Head of caudate nucleus (tissue), 42 donors: Measurements from ENCODE around the gene RAD50.

ENCODE experiments used
- DNase-seq, 42 donors: peaks; one replicate each; pipeline versions ENCODE4 v3.0.0 to v3.0.0-alpha.2; 2020 to 2021; ENCODE audit warnings: mixed read lengths in 7 of 42
- intact Hi-C: fragments of 100-400 bp; cut with DNase I; formaldehyde crosslinking; loops from one replicate; pipeline ENCODE4 v1.15.0; 2022

RAD50 gene

GRCh38 chr5:132656774-132657355 lies 100.1 kb downstream of the RAD50 start:
- DNase-seq = peak in 3 of 42 donors; percentile 12 to 22 (median 14)
- intact Hi-C loops = no loop called here

GRCh38 chr5:132657676-132658380 lies 101.1 kb downstream of the RAD50 start, which contains the start of gene IL13:
Gene IL13, plus strand, starts transcription at chr5:132658173. Its CDS starts 14 bp downstream, at chr5:132658187.
- intact Hi-C loops = no loop called here
- peak in 2 of 42 donors; percentile 13 to 33 for DNase-seq

DNA sequence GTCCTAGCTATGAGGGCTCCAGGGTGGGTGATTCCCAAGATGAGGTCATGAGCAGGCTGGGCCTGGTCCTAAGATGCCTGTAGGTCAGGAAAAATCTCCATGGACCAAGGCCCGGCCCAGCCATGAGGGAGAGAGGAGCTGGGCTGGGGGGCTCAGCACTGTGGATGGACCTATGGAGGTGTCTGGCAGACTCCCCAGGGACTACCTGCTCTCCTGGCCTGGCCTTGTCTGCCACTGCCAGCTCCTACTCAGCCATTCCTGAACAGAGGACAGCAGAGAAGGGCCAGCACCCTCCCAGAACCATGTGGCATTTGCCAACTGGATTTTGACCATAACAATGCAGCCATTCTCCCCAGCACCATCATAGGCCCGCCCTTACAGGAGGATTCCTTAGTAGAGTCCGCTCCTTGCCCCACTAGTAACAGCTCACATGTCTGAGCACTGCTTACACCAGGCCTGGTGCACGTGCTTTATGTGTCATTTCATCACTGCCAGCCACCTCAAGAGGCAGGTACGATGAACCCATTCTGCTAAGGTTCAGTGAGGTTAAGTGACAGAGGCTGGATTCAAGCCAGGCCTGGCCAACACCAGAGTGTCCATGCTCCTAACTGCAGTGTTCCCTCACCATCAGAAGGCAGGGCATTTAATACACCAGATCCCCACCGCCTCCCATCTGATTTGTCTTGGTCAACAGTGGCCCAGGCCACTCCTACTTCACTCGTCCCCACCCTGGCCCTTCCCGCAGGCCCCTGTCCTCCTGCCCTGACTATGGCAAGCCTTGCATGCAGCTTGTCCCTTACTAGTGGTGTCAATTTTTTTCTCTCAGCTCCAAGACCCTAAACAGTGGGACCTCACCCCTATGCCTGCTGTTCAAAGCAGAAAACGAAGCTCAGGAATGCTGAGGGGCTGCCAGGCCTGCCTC lies 101.9 kb downstream of the RAD50 start:
- intact Hi-C loops = no loop called here
- DNase-seq = peak in 7 of 42 donors; percentile 16 to 58 (median 24)

DNA sequence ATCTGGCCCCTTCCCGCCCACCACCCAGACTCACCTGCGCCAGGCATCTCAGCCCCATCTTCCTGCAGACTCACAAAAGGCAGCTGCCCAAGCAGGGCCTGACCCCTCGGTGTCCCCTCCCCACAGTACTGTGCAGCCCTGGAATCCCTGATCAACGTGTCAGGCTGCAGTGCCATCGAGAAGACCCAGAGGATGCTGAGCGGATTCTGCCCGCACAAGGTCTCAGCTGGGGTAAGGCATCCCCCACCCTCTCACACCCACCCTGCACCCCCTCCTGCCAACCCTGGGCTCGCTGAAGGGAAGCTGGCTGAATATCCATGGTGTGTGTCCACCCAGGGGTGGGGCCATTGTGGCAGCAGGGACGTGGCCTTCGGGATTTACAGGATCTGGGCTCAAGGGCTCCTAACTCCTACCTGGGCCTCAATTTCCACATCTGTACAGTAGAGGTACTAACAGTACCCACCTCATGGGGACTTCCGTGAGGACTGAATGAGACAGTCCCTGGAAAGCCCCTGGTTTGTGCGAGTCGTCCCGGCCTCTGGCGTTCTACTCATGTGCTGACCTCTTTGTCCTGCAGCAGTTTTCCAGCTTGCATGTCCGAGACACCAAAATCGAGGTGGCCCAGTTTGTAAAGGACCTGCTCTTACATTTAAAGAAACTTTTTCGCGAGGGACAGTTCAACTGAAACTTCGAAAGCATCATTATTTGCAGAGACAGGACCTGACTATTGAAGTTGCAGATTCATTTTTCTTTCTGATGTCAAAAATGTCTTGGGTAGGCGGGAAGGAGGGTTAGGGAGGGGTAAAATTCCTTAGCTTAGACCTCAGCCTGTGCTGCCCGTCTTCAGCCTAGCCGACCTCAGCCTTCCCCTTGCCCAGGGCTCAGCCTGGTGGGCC lies 103.1 kb downstream of the RAD50 start:
- intact Hi-C loops = no loop called here
- DNase-seq = peak in 2 of 42 donors; percentile 10 to 39

DNA sequence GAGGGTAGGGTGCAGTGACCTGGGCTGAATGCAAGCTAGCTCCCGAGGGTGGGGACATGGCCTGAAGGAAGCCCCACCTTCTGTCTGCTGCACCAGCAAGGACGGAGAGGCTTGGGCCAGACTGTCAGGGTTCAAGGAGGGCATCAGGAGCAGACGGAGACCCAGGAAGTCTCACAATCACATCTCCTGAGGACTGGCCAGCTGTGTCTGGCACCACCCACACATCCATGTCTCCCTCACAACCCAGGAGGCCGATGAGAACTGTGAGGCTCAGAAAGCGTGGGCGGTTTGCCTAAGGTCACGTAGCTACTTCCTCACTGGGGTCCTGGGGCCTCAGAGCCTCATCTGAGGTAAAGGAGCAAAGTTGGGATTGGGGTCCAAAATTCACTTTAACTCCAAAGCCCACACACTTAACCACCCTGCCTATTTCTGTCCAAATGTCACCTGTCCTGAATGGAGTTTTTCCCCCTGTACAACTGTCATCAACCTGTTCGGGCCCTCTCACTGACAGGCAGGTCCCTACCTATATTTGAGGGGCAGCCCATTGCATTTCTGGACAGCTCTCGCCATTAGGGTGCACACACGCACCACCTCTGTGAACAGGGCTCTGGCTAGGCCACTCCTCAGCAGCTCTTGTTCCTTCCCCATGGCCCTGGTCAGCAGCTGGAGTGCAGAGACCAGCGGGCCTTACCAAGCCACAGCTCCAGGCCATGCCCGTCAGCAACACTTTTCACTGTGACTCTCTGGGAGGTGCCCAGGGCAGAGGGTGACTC lies 104.6 kb downstream of the RAD50 start:
- DNase-seq = no peak
- intact Hi-C loops = no loop called here

DNA sequence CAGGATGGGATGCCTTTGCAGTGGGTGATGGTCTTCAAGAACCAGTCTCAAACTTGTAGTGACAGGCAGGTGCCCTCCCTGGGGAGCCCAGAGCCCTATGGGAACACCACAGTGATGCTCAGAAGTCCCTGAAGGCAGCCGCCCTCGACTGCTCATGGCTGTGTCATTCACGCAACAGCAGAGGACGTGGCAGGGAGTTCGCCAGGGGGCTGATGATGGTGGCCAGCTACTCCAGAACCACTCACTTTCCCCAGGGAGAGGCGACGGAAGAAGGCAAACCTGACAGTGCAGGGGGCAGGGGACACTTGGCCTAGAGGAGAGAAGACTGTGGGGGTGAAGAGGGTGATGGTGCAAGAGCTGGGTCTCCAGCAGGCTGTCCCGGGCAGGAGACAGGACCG lies 105.2 kb downstream of the RAD50 start:
- intact Hi-C loops = no loop called here

DNA sequence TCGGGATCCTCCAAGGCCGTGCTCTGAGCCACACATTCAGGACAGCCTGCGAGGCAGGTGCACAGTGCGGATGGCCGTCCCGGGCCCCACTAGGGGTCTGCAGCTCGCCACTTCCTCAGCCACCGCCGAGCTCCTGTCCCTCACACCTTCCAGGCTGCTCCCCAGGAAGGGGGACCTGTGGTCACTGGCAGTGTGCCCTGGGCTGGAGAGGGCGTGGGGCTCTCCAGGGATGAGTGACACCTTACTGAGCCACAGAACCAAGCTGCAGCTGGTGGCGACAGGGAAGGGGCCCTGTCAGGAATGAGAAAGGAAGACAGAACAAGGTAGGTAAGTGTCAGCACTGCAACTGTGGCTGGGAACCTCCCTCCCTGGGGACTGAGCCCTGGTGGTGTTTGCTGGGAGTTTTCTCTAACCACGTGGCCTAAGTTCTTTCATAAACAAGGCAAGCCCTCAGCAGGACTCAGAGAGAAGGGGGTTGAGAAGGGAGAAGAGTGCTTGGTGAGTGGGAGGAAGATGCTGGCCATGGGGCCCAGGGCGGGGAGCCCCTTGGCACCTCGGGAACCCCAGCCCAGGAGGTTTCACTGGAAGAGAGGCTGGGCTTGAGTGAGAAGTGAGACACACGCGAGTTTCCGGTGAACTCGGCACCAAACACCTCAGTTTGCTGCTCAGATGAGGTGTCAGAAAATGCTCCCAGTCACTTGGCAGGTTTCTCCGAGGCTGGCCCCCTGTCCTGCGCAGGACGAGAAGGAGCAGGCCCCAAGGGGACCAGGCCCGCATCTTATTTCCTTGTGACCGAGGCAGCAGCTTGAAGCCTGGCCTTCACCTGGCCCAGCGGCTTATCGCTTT lies 106.4 kb downstream of the RAD50 start:
- intact Hi-C loops = no loop called here
- DNase-seq = no peak

More for the DNA sequence above, 105.2 kb downstream of the RAD50 start:
- no peak for DNase-seq

- intact Hi-C loops = no loop called here
- DNase-seq = no peak
Measured at GRCh38 chr5:132663771-132664695, 107.3 kb downstream of the RAD50 start.

DNA sequence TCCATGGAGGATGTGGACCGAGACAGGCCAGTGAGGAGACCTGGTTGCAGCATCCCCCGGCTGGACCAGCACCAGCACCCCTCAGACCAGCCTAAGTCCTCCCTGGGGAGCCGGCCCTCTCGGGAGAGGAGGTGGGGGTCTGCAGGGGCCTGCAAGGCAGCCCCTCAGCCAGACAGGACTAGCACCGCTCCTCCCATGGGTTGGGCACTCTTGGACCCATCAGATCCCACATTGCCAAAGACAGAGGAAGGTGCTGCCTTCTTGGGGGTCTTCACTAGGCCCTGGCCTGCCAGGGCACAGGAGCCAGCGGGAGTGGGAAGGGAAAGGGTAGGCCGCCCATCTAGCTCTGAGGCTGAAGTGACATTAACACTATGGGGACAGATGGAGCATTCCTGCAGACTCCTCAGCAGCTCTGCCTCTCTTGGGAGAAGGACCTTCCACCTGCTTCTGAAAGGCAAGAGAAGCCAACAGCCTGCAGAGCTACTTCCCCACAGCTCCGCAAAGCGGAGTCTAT lies 108.0 kb downstream of the RAD50 start:
- no peak for DNase-seq
- intact Hi-C loops = no loop called here

DNA sequence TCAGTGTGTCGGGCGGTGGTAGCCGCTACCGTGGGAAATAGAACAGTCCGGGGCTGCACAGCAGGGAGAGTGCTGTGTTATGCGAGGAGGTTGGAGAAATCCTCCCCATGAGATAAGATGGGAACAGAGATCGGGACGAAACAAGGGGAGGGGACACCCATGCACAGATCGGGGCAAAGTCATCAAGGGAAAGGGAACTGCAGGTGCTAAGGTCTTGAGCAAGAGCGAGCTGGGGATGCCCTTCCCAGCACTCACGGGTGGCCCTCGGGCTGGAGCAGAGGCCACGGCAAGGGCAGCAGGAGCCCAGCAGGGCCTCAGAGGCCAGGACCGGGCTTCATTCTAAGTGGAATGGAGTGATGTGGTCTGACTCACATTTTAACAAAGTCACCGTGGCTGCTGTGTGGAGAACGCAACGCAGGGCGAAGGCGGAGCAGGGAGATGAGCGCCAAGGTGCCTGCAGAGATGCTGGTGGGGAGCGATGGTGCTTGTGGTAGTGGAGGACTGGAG lies 108.8 kb downstream of the RAD50 start:
- intact Hi-C loops = no loop called here
- no peak for DNase-seq

DNA sequence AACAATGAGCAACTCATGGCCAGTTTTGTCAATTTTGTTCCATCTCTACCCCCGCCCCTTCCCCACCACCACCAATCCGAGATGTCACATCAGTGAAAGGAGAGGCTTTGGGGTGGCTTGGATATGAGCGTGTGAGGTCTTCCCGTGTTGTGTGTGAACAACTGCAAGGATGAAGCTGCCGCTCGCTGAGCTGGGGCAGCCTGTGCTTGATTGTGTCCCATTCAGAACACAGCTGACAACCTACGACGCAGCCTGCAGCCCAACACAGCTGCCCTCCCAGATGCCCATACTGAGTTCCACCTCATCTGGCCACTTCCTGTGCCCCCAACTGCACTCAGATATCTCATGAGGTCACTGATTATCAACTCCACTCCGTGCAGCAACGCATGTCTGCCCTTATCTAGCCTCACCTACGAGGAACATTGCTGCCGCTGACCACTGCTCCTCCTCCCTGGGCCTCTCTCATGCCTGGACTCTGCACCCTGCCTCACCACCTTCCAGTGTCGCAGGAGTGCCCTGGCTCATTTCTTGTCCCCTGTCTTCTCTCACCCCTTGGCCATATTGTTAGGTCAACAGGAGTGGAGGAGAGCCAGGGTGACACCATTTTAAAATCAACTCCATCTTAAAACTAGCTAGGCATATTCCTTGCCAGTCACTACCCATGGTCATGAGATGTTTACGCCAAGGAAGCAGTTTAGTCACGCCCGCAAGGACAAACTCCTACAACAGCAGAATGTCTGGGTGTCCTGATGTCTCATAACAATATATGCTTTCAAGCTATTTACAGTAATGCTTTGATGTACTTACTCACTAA lies 109.7 kb downstream of the RAD50 start:
- no peak for DNase-seq
- intact Hi-C loops = no loop called here

GRCh38 chr5:132667309-132667708 lies 110.5 kb downstream of the RAD50 start:
- intact Hi-C loops = no loop called here
- DNase-seq = no peak

- peak in 2 of 42 donors; percentile 10 to 12 for DNase-seq
- intact Hi-C loops = no loop called here
Measured at GRCh38 chr5:132667761-132668705, 111.3 kb downstream of the RAD50 start.
